Adrenal gland (tissue), 12 donors: ENCODE data around the gene VPS54. TPM values are rescaled to one million over a fixed set of nuclear protein-coding genes. Genes with fewer than 3 reads are reported as not detected.

Source experiments
- DNase-seq, 7 donors: peaks; one replicate each; pipeline ENCODE4 v3.0.0-alpha.2; 2019 to 2020
- H3K27ac ChIP-seq, 5 donors: fragments of 200-600 bp; sonication (generic) in 4 of 5; 1 replicate in 3 of 5; 2 replicates in 2 of 5; pipeline versions ENCODE4 v1.5.1 to v1.8.0; 2016 to 2020; ENCODE audit warnings: mild to moderate bottlenecking in 1 of 5
- H3K27me3 ChIP-seq: fragments of 200-600 bp; 2 replicates; pipeline ENCODE4 v1.8.0; 2021
- H3K36me3 ChIP-seq, 2 donors: fragments of 200-600 bp; replicated peaks in 1 of 2; 1 replicate in 1 of 2; 2 replicates in 1 of 2; pipeline versions ENCODE4 v1.5.1 to v1.8.0; 2018 to 2022
- H3K4me1 ChIP-seq, 2 donors: fragments of 200-600 bp; replicated peaks in 1 of 2; 1 replicate in 1 of 2; 2 replicates in 1 of 2; pipeline versions ENCODE4 v1.5.1 to v1.8.0; 2018 to 2021
- H3K4me3 ChIP-seq, 4 donors: fragments of 200-600 bp; sonication (generic) in 3 of 4; one replicate each; pipeline ENCODE4 v1.5.1; 2016 to 2018
- H3K9me3 ChIP-seq, 3 donors: fragments of 200-600 bp; sonication (generic) in 1 of 3; replicated peaks in 1 of 3; 1 replicate in 2 of 3; 2 replicates in 1 of 3; pipeline versions ENCODE4 v1.5.1 to v1.8.0; 2016 to 2021
- POLR2A ChIP-seq, 2 donors: fragments of 450-650 bp; IDR thresholded peaks; one replicate each; pipeline ENCODE4 v1.6.1; 2017; ENCODE audit warnings: antibody characterized with exemption in 2 of 2, mild to moderate bottlenecking in 2 of 2, moderate library complexity in 1 of 2
- WGBS, 4 donors: extraction: QIAGEN DNeasy Blood & Tissue Kit in 2 of 4; methylation state at CpG; one replicate each; pipeline versions ENCODE4 v1.1.5 to v1.1.7; 2013 to 2017; 5-methylcytosine and 5-hydroxymethylcytosine counted together
- intact Hi-C, 2 donors: fragments of 100-400 bp; cut with DNase I; formaldehyde crosslinking; loops; one replicate each; pipeline versions ENCODE4 v1.14.1 to v1.15.0; 2022 to 2023
- polyA plus RNA-seq, 3 donors: library from polyadenylated mRNA; stranded (reverse); fragments of 200-250 nt in 2 of 3; fragments of 350-450 nt in 1 of 3; fragmentation: Illumina TruSeq in 1 of 3; extraction: RNeasy Lipid Tissue Mini Kit (QIAGEN cat#74804) in 1 of 3; gene quantifications; one replicate each; pipeline ENCODE4 v1.2.3, GENCODE V29; 2013 to 2014
- total RNA-seq, 9 donors: library from RNA; depleted of rRNA in 4 of 9; stranded (reverse); fragments of >200 nt in 4 of 9; fragments of 120-200 nt in 1 of 9; fragmentation: NEBNext Ultra II Directional in 1 of 9; extraction: Animal tissue kit (Norgen Biotek cat#: 25700) in 1 of 9; gene quantifications; one replicate each; pipeline versions ENCODE4 v1.1.0 to v1.2.4, GENCODE V29; 2013 to 2023
- TF ChIP-seq, protein P1 (sequence below), 6 experiments: fragments of 450-650 bp in 4 of 6; fragments of 200-600 bp in 2 of 6; sonication (generic) in 1 of 6; IDR thresholded peaks; 1 replicate in 5 of 6; 2 replicates in 1 of 6; pipeline versions ENCODE4 v1.5.1 to v1.8.0; 2016 to 2021; ENCODE audit warnings: antibody characterized with exemption in 6 of 6, mild to moderate bottlenecking in 2 of 6, moderate library complexity in 1 of 6
- donor health status: healthy with polysubstance abuse.
- donor health status: Bipolar disorder and iron deficiency.
- donor health status: DM: yes; HTN: yes; CAD: no.
- donor health status: DM: no; HTN: no; CAD: no.
- donor health status: DM: no; HTN: no; CAD: no.
- donor health status: DM: yes; HTN: yes; CAD: no.

VPS54 gene
- total and polyA plus RNA-seq, 12 donors, result 15.1 to 38.9 (median 19.0) TPM

DNA sequence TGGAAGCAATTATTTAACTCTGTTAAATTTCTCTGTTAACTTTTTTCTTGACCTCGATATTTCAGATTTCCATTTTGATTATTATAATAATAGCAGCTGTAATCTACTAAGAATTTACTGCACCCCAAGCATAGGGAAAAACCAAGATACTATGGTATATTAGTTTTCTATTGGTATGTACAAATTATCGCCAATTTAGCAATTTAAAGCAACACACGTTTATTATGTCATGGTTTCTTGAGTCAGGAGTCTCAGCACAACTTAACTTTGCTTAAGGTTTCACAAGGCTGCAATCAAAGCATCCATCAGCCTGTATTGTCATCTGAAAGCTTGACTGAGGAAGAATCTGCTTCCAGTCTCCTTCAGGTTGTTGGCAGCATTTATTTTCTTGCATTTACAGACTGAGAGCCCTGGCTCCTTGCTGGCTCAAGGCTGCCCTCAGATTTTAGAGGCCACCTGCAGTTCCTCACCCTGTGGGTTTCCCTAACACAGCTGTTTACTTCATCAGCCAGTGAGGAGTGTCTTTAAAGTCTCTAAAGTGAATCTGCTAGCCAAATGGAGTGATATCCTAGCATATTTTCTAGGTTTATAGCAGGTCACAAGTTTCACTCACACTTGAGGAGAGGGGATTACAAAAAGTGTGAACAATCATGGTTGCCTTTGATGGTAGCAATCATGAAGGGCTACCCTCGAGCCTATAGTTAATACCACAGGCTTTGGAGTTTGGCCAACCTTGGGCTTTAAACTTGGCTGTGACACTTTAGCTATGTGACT, 4.4 kb upstream of the VPS54 start:
- intact Hi-C loops, result no loop called here
- TF ChIP-seq, protein P1, sequence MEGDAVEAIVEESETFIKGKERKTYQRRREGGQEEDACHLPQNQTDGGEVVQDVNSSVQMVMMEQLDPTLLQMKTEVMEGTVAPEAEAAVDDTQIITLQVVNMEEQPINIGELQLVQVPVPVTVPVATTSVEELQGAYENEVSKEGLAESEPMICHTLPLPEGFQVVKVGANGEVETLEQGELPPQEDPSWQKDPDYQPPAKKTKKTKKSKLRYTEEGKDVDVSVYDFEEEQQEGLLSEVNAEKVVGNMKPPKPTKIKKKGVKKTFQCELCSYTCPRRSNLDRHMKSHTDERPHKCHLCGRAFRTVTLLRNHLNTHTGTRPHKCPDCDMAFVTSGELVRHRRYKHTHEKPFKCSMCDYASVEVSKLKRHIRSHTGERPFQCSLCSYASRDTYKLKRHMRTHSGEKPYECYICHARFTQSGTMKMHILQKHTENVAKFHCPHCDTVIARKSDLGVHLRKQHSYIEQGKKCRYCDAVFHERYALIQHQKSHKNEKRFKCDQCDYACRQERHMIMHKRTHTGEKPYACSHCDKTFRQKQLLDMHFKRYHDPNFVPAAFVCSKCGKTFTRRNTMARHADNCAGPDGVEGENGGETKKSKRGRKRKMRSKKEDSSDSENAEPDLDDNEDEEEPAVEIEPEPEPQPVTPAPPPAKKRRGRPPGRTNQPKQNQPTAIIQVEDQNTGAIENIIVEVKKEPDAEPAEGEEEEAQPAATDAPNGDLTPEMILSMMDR (IDR thresholded peaks at IDR 0.05), result no peak
- TF ChIP-seq POLR2A (IDR thresholded peaks at IDR 0.05), result no peak
- H3K4me1 ChIP-seq, result peaks cover 0 to 6% of the 10 kb centered on the region in 2 donors
- no peak overlapping the region for H3K27ac ChIP-seq
- no peaks in the 10 kb centered on the region for H3K27me3 ChIP-seq
- no peaks in the 10 kb centered on the region for H3K9me3 ChIP-seq
- H3K4me3 ChIP-seq, result no peak overlapping the region
- WGBS, 4 donors, result 74 to 91% (median 84%) methylated on average over 4 of the region's 4 CpGs
- H3K36me3 ChIP-seq, result no peaks in the 10 kb centered on the region
- DNase-seq, result no peak

- WGBS, 4 donors, result 46 to 59% (median 55%) methylated on average over 2 of the region's 2 CpGs
- H3K4me1 ChIP-seq, result peaks cover 6 to 11% of the 10 kb centered on the region in 2 donors
- no peak for TF ChIP-seq POLR2A (IDR thresholded peaks at IDR 0.05)
- TF ChIP-seq, protein P1 (IDR thresholded peaks at IDR 0.05), result no peak
Measured at GRCh38 chr2:64021578-64021977, 2.4 kb upstream of the VPS54 start.

GRCh38 chr2:64019975-64020528, 824 bp upstream of the VPS54 start:
- intact Hi-C loops, result no loop called here
- H3K4me3 ChIP-seq, result peak overlapping the region in 2 of 4 donors; percentile 76 to 88
- H3K27me3 ChIP-seq, result no peaks in the 10 kb centered on the region
- peaks cover 6 to 26% of the 10 kb centered on the region in 2 donors for H3K4me1 ChIP-seq
- no peak for TF ChIP-seq POLR2A (IDR thresholded peaks at IDR 0.05)
- TF ChIP-seq, protein P1 (IDR thresholded peaks at IDR 0.05), result no peak
- no peaks in the 10 kb centered on the region for H3K9me3 ChIP-seq
- DNase-seq, result no peak
- H3K36me3 ChIP-seq, result no peaks in the 10 kb centered on the region
- peak overlapping the region; percentile 86 to 99 (median 94) for H3K27ac ChIP-seq

More at GRCh38 chr2:64021578-64021977, 2.4 kb upstream of the VPS54 start:
- H3K27me3 ChIP-seq, result no peaks in the 10 kb centered on the region
- no peak for DNase-seq
- H3K27ac ChIP-seq, result peak overlapping the region in 2 of 5 donors; percentile 0 to 46
- no peaks in the 10 kb centered on the region for H3K9me3 ChIP-seq
- intact Hi-C loops, result no loop called here
- no peak overlapping the region for H3K4me3 ChIP-seq
- no peaks in the 10 kb centered on the region for H3K36me3 ChIP-seq

DNA sequence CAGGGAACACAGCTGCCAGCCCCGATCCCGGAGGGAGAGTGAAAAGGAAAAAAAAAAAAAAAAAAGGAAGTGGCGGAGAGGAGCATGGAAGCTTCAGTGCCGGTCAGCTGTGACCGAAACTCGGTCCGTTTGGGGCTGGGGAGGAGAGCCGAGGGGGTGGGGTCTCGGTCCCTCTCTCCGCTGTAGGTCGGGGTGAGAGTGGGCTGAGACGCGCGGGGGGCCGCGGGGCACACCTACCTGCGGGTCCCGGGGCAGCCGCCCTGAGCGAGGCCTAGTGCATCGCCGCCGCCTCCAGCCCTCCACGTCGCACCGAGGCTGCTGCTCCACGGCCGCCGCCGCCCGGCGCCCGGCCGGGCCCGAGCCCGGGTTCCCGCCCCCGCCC, 536 bp downstream of the VPS54 start:
- intact Hi-C loops, result no loop called here
- 0 to 3% (median 1%) methylated on average over 14 to 38 of the region's 38 CpGs for WGBS, 4 donors
- TF ChIP-seq, protein P1 (IDR thresholded peaks at IDR 0.05), result no peak
- no peak for TF ChIP-seq POLR2A (IDR thresholded peaks at IDR 0.05)
- peak overlapping the region; percentile 11 to 88 (median 62) for H3K4me3 ChIP-seq
- DNase-seq, result peak in 6 of 7 donors; percentile 43 to 67 (median 56)
- no peaks in the 10 kb centered on the region for H3K36me3 ChIP-seq
- peak overlapping the region; percentile 86 to 99 (median 94) for H3K27ac ChIP-seq
- no peaks in the 10 kb centered on the region for H3K9me3 ChIP-seq
- H3K4me1 ChIP-seq, result peaks cover 6 to 31% of the 10 kb centered on the region in 2 donors
- no peaks in the 10 kb centered on the region for H3K27me3 ChIP-seq
